Inflammatory macrophage treated with lipopolysaccharide for 4 hours (primary cell): ENCODE measurements around the gene ROR1.

Experiments used
- DNase-seq: peaks from one replicate; pipeline ENCODE4 v3.0.0-alpha.2; 2020

Gene ROR1

DNA sequence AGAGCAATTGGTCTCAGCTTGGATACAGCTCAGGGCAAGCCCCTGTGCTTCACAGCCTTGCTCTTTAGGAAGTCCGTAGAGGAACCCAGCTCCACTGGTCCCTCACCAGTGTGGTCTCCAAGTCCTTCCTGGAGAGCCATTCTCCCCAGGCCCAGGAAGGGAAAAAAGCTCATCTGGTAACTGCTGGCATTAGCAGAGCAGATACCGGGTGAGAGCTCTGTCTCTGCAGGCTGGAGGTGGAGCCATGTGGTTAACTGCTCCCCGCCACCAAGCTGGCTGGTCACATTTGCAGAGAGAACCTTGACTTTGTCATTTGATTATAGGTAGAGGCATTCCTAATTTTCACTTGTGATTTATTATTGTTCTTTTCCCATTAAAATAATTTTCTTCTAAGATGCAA lies 169.6 kb downstream of the ROR1 start:
- DNase-seq = no peak

DNA sequence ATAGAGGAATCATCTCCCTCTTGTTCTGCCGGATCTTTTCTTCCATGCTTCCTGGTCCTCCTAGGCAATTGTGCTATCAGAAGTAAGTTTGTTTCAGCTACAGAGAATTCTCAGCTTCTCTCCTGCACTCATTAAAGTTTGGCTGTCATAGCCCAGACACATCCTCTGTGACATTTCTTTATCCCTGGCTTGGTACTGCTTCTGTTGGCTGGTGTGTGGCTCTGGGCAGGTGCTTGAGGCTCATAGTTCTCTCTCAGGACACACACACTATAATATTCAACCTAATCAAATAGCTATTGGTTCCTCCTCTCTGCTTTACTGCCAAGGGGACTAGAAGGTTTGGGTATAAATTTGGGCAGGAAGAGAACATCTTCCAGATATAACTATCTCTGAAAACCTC lies 172.1 kb downstream of the ROR1 start:
- no peak for DNase-seq

DNA sequence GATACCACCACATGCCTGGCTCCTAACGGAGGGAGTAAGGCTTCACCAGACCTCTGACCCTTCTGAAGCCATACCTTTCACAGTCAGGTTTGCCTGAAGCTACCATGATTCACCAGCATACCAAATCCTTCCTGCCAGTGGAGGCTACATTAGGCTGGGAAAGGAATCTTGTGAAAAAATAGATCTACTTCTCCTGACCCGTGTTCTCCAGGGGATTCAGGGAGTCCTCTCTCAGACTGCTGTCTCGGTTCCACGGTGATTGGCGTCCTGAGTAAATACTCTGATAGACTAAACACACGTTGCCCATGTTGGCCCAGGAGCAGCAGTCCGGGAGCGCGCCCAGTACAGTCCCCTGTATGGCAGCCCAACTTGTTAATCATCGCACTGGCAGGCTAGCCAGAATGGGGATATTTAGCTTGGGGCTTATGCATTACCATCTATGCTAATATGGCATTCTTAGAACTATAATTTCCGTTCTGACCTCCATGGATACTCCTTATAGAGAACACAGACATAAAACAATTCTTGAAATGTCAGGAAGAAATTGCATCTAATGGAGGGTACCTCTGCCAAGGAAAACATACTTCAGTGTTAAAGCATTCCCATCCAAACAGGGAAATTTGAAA lies 173.2 kb downstream of the ROR1 start:
- DNase-seq = no peak

DNA sequence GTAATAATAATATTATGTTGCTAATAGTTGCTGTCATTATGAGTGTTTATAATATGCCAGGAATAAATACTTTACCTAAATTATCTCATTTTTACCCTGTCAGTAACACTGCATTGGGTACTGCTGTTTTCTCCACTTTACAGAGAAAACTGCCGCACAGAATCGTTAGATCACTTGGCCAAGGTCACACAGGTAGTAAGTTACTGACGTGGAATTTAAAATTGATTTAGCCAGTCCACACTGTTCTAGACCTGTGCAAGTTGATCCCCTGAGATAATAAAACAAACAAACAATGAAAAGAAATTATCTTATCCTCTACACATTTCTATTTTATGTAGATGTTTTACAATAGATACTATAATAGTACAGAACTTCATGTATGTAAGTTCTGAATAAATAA lies 174.1 kb downstream of the ROR1 start:
- no peak for DNase-seq

DNA sequence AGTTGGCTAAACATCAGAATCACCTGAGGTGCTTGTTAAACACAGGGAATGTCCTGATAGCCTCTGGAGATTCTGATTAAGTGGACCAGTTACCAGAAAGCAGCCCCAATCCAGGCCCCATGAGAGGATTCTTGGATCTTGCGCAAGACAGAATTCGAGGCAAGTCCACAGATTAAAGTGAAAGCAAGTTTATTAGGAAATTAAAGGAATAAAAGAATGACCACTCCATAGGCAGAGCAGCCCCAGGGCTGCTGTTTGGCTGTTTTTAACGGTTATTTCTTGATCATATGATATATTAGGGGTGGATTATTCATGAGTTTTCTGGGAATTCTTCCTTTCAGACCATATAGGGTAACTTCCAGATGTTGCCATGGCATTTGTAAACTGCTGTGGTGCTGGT lies 176.2 kb downstream of the ROR1 start:
- DNase-seq = no peak

DNA sequence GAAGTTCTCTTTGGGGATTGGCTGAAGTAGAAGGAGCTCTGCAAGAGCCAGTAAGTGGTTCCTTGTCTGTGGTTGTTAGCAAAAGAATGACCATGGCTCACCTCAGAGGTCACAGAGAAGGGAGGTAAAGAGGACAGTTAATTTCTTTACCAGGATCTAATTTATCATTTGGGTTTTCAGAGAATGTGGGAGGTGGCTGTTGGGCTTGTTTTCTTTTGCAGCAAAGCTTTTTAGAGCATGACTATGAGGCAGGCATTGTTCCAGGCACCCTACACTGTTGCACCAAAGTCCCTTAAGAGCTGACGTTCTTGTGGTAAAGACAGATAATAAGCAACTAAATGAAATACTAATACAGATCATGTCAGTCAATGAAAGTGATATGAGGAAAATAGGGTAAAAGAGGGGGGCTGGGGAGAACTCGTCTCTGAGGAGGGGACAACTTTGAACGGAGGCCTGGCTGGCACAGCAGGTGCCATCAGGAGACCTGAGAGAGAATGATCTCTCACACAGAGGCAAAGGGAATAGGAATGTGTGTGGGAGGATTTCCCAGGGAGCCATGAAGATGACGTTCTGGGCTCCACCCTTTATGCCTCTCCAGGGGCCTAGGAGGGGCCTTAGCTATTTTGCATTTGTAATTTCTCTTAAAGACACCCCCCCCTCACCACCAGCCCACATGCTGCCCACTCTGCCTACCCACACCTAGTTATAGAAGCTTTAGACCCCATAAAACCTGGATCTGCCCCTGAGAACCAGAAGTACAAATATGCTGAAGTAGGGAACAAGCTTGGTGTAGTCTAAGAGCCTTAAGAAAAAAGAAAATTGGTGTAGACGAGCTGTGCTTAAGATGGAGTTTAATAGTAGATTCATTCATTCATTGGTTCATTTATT lies 177.5 kb downstream of the ROR1 start:
- no peak for DNase-seq

DNA sequence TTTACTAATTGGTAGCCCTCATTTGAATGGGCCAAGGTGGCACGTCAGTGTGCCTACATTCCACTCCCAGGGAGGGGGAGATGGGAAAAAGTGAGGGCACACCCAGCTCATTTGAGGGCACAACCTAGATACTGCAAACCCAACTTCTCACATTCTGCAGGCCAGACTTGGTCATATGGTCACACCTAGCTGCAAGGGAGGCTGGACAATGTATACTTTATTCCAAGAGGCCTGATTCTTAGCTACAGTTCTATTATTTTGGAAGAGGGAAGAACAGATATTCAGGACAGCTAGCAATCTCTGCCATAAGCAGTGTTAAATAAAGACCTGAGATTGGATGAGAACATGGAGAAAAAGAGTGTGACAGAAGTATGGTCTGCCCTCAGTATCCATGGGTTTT lies 180.4 kb downstream of the ROR1 start:
- DNase-seq = no peak

DNA sequence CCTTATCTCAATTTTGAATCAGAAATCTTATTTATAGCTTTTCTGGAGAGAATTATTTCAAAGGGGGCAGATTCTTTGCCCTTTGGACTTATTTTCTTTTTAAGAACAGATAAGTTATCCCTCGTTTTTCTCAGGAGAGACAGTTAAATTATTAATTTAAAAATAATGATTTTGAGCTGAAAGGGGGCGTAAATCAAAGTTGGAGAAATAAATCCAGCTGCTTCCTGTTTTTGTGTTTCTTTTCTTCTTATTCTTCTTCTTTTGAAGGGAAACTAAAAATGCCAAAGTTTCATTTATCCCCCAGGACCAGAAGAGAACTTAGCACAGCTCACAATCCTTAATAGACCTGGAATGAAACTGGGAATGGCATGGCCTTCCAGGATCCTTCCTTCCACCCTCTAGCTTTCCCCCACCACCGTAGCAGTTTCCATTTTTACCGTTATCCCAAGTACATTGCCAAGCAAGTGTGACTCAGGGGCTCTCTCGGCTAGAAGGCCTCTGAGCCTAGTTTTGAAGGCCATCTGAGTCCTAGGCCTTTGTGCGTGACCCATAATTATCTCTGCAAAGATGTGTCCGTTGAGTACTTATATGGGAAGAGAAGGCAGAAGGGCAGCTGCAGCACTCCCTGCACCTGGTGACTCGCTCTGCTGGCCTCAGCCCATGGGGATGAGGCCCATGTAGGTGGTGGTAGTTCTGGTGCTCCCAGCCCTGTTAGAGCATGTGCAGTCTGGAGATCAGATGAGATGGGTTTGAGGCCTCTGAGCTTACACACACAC lies 181.7 kb downstream of the ROR1 start:
- no peak for DNase-seq

DNA sequence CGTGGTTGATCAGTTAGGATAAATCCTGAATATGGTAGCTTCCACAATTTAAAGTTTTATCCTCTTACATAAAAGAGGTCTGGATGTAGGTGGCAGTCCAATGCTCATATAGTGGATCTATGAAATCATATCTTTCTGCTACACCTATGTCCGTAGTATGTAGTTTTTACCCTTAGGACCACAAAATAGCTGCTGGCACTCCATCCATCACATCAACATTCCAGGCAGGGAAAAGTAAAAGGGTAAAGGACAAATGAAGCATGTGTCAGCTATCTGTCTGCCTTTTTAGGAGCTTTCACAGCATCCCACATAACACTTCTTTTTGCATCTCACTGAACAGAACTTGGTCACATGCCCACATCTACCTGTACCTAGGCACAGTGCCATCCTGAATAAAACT lies 184.7 kb downstream of the ROR1 start:
- no peak for DNase-seq

DNA sequence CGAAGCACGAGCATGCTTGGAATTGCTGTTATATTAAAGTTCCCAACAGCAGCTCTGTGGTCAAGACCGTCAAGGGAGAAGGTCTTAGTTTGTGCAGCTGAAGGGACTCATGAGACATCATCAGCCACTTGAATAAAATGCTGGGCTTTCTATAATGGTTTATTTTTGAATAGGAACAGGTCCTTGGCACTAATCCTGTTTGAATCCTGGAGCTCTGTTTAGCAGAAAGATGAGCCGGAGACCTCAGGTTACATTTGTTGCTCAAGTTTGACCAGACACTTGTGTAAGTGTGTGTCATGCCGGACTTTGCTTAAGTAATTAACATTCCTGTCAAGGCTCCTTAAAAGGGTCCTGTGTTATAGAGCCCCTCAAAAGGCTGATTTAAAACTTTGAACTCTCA lies 186.5 kb downstream of the ROR1 start:
- no peak for DNase-seq

DNA sequence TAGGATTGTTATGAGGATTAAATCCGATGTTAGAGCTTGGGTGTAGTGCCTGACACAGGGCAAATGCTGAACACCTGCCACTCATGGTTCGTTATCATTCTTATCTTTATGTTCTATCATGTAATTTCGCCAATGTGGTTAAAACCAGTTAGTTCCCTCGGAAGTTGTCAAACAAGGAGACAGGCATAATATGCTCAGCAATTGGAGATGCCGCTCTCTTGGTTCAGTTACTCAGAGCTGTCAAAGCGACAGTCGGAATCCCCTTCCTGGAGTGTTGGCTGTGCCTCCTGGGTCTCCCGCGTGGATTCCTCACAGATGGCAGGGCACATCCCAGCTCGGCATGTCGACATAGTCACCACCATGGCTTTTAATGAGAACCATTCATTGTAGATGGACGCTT lies 192.2 kb downstream of the ROR1 start:
- no peak for DNase-seq

DNA sequence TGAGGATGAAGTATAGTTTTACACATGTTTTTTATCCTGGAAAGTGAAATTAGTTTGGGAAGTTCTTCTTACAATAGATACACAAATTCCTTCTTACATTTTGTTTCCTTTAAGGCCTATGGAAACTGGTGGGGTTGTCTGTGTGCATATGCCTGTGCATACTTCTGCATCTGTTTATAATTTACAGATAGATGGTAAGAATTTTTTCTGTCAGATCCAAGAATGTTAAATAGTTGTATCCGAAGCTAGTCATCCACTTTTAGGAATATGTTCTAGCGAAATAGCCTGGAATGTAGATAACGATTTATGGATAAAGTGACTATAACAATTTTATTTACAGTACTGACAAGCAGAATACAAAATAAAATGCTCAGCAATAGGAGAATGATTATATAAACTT lies 194.1 kb downstream of the ROR1 start:
- DNase-seq = no peak

DNA sequence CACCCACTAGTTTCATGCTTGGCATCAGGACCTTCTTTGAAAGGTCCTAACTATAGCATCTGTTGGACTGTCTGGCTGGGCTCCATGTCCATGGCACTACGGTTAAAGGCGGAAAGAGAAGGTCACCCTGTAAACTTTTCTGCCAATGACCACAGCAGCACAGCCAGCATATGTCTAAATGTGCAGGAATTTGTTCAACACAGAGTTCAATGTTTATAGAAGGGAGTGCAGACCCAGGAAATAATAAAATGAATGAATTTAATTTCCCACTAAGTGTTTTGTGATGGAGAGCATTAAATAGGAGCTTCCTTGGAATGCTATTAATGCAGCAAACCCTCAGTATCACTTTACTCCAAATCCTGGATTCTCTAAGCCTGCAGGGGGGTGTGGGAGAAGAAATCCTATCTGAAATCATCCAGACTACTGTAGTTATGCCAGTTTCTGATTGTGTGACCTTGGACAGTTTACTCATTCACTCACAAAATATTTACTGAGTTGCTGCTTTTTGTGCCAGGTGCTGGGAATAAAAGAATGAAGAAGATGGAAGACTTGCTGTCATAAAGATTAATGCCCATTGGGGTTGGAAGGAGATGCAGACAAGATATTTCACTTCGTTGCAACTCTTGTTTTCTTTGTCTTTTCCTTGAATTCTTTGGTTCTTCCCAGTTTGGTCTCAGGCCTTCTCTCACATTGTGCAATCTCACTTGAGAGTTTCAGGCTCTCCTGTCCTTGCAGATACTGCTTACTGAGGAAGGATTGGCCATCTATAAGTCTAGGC lies 195.0 kb downstream of the ROR1 start:
- DNase-seq = no peak

DNA sequence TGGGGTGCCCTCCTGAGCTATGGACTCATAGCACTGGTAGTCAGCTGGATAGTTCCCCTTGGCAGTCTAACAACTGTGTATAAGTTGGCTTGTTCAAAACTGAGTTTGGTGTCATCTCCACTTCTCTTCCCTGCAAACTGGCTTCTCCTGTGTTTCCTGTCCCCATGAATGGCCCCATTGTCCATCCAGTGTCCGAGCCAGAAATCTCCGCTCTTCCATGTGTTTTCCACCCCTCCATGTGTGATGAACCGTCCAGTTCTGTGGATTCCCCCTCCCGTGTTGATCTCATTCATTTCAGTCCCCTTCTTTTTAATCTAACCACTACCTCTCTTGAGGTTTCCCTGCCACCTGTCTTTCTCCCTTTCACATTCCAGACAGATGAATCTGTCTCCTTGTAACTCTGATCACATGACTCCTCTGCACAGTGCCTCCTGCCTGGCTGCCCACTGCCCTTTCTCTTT lies 195.7 kb downstream of the ROR1 start:
- DNase-seq = no peak

DNA sequence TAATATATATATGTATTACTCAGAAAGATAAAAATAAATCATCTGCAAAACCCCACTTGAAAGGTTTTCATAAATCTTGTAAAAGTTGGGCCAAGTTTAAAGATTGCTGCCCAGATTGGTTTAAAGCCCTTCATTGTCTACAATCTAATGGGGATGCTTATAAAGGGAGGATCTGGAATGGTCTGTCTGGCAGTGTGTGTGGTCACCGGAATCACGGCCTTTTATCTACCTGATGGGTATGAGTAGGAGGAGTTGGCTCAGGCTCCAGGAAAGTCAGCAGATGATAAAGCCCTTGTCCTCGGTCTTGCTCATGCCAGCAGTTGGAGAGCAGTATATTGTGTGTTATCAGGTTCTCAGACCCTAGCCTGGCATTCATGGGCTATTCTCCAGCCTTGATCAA lies 197.7 kb downstream of the ROR1 start:
- no peak for DNase-seq

DNA sequence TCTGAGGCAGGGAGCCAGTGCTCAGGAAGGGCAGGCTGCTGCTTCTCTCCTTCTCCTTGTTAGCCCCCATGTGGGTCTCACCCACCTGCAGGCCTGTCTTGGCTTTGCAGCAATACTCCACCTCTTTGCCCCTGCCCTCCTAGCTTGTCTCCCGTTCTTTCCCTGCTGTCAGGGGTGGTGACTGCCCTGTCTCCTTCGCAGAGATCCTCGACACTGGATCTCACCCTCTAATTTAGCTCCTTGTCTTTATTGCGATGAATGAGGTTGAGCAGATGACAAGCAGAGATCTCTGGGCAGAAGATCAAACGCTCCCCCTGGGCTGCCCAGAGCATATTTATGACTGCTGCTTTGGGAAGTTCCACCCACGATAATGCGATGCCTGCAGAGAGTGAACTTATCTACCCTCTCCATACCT lies 199.2 kb downstream of the ROR1 start:
- no peak for DNase-seq

DNA sequence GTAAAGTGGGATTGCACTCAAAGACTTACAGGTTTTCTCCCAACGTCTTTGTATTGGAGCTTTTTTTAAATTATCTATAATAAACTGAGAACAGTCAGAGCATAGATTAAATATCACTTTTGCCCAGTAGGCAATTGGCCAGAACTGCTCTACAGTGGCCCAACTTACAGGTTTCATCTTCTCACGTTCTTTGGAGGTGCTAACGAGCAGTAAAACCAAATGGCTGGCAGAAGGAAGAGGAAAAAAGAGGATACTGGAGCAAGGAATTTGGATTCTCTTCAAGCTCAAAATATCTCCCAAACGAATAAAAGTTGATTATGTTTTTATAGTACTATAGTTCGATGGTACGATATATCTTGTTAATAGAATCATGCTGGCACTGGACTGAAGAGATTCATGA lies 201.1 kb downstream of the ROR1 start:
- no peak for DNase-seq

DNA sequence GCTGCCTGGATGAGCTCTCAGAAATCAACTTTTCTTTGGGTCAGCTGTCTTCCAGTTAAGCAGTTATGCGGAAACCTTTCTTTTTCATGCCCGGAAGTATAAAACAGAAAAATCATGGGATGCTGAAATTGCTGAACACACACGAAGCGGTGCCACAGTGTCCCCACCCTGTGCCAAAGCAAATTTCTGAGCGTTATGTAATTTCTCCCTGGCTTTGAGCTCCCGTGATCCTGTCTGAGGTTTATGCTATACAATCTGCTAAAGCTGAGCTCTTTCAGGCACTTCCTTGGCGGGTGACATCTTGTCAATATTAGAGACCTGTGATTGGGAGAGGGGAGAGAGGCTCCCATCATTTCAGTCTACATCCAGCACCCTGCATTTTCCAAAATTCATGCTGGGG lies 201.7 kb downstream of the ROR1 start:
- DNase-seq = no peak

DNA sequence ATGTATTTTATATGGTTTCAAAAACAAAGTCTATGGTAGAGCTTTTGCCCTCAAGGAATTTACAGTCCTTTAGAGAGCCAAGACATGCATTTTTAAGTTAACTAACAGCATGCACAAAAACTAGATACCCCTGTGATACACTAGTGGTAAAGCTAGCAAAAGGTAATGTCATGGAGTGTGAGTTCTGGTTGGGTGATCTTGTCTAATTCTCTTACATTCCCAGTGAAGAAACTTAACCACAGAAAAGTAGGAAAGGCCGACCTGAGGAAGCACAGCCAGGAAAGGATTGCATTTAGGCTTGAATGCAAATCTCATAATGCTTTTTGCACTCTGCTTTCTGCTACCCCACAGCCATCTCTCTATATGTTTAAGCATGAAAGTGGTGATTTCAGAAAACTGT lies 202.2 kb downstream of the ROR1 start:
- no peak for DNase-seq

DNA sequence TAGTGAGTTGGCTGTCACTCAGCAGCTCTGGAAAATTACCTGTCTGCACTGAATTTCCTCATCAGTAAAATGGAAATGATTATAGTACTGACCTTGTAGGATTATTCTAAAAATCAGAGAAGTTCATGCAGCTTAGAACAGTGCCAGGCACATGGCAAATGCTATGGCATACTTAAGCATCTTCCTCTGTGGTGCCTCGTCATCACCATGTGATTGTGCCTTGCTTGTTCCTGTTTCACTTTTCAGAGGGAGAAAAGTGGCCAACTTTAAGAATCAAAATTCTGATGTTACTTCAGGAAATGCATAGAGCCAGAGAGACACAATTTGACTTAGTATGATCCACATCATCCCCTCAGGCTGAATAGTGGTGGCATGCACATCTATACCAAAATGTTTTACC lies 203.6 kb downstream of the ROR1 start:
- DNase-seq = no peak

DNA sequence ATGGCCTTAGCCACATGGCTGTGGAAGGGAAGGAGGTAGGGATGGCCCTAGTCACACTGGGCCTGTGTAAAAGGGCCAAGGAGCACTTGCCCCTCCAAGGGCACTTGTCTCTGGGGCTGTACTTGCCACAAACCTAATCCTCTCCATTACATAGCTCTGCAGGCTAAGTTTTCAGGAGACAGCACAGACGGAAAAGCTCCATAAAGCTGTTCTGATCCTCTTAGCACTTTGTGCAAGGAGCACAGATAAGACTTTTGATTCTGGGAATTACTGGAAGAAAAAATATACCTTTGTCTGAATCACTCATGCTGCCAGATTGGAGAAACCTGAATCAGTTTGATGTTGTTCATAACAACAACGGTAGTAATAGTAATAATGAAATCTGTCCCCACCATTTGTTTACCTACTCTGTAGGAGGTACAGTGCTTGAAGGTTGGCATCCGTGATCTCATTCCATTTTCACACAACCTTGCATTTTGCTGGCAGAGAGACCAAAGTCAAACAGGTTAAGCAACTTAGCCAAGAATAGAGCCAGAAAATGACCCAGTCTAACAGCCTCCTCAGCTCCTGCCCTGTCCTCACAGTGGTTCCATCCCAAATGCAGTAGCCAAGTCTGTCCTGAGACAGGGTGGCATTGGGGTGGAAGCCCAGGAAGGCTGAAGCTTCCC lies 207.1 kb downstream of the ROR1 start:
- no peak for DNase-seq

DNA sequence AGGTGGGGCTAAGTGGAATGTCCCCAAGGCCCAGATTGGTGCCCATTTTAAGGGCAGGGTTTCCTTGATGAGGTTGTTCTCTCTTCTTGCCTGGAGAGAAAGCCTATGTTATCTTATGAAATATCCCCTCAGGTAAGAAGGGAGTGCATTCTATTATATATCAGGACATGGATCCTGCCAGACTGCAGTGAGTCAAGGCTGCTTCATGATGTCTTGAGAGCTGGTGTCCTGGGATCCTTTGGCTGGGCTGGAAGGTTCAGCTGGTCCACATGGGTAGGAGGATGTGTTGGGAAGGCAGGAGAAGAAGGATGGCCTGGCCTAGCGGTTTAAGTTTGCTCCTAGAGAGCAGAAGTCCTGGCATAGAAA lies 207.6 kb downstream of the ROR1 start:
- no peak for DNase-seq

DNA sequence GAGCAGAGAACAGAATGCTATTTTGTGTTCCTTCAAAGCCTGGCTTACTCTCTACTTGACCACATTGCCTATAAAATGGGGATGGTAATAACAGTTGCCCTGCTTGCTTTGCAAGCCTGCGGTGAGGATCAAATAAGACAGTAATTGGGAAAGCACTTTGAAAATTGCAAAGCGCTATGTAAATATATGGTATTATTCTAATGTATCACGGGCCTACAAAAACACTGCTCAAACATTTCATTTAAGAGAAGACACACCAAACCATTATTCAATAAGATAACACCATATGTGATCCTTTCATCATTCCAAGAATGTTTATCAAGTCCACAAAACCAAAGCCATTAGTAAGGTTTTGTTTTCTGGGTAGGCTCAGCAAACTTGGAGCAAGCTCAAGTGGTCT lies 208.4 kb downstream of the ROR1 start:
- no peak for DNase-seq
